GM19351 (cell line): ENCODE data around the gene EXOC1L.

Experiments used
- ATAC-seq: cut with Tn5 transposase; IDR thresholded peaks from one replicate; pipeline ENCODE4 v1.9.1; 2021; ENCODE audit warnings: mild to moderate bottlenecking, moderate library complexity; ENCODE audit not compliant: unreplicated experiment

Gene EXOC1L

GRCh38 chr4:55879224-55879623 is 59.6 kb downstream of the EXOC1L start:
- ATAC-seq: no peak

- no peak for ATAC-seq
Measured at GRCh38 chr4:55880652-55881280, 61.2 kb downstream of the EXOC1L start.

- ATAC-seq: no peak
Measured at GRCh38 chr4:55884093-55884850, 64.7 kb downstream of the EXOC1L start.

DNA sequence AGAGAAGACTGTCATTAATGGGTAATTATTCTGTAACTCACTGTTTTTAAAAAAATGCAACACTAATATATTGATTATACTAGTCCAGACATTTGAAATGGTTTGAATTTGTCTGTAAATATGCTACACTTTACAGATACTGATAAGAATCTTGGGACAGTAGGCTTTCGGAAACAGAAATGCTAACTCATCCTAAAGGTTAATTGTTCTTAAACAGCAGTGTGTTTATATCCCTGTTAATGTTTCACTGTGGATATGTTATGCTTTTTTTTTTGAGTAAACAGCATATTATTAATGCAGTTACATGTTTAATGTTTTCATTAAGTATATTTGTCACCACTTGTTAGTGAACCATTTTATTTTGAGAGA is 65.2 kb downstream of the EXOC1L start:
- no peak for ATAC-seq
